B cell (primary cell): ENCODE measurements around the gene CTSK. TPM values are rescaled to one million over a fixed set of nuclear protein-coding genes. Genes with fewer than 3 reads are reported as not detected.
A peak's percentile ranks its signal among the peaks of the same experiment; 100 is the strongest.

Experiments
- ATAC-seq: fragments of 200-7000 bp; cut with Tn5 transposase; one replicate; pipeline ENCODE4 v1.10.0; 2021; ENCODE audit warnings: low read depth, mild to moderate bottlenecking, moderate number of reproducible peaks, moderate library complexity
- CTCF ChIA-PET: fragments of 350-600 bp; sonication (Branson Sonifier 250); formaldehyde crosslinking; loops from one replicate; lab custom pipeline; 2021; ENCODE audit warnings: antibody characterized with exemption, inconsistent platforms; lab: Charles Lee
- POLR2A ChIA-PET: fragments of 350-600 bp; sonication (Branson Sonifier 250); formaldehyde crosslinking; loops from one replicate; lab custom pipeline; 2021; ENCODE audit warnings: antibody characterized with exemption; lab: Charles Lee
- DNase-seq: peaks from one replicate; pipeline ENCODE4 v3.0.0; 2013
- H2AFZ ChIP-seq: 2 replicates; pipeline ENCODE4 v1.6.1; 2012; ENCODE audit warnings: mild to moderate bottlenecking, low read depth, low read length; ENCODE audit not compliant: insufficient read depth, poor library complexity, severe bottlenecking
- H3K27ac ChIP-seq, 2 donors: 1 replicate in 1 of 2; 2 replicates in 1 of 2; pipeline ENCODE4 v1.5.1; 2012 to 2013; ENCODE audit warnings: low read length in 2 of 2, mild to moderate bottlenecking in 2 of 2, moderate library complexity in 1 of 2
- H3K27me3 ChIP-seq, 4 experiments: fragments of 200-600 bp in 1 of 4; sonication (generic) in 1 of 4; replicated peaks in 1 of 4; 1 replicate in 2 of 4; 2 replicates in 2 of 4; pipeline versions ENCODE4 v1.6.1 to v1.7.0; 2013 to 2016; ENCODE audit warnings: low read length in 3 of 4, mild to moderate bottlenecking in 2 of 4, mixed read lengths in 1 of 4, moderate library complexity in 1 of 4; ENCODE audit not compliant: insufficient read depth in 4 of 4, control insufficient read depth in 3 of 4; ENCODE audit errors: control extremely low read depth in 1 of 4
- H3K36me3 ChIP-seq, 2 experiments: replicated peaks in 1 of 2; 1 replicate in 1 of 2; 2 replicates in 1 of 2; pipeline versions ENCODE4 v1.6.1 to v1.7.1; 2013; ENCODE audit warnings: low read length in 1 of 2; ENCODE audit not compliant: insufficient read depth in 2 of 2, control insufficient read depth in 1 of 2; ENCODE audit errors: control extremely low read depth in 1 of 2, extremely low read depth in 1 of 2
- H3K4me1 ChIP-seq, 2 donors: fragments of 200-600 bp in 1 of 2; sonication (generic) in 1 of 2; 1 replicate in 1 of 2; 2 replicates in 1 of 2; pipeline versions ENCODE4 v1.5.1 to v1.6.1; 2013 to 2017; ENCODE audit warnings: low read length in 2 of 2; ENCODE audit not compliant: control insufficient read depth in 2 of 2, insufficient read depth in 2 of 2
- H3K4me2 ChIP-seq: replicated peaks from 2 replicates; pipeline ENCODE3; 2012; ENCODE audit warnings: mild to moderate bottlenecking, low read depth, low read length; ENCODE audit not compliant: poor library complexity, severe bottlenecking
- H3K4me3 ChIP-seq, 5 experiments: fragments of 200-600 bp in 1 of 5; sonication (generic) in 1 of 5; 1 replicate in 3 of 5; 2 replicates in 2 of 5; pipeline versions ENCODE4 v1.5.1 to v1.7.0; 2011 to 2016; ENCODE audit warnings: low read length in 4 of 5, mild to moderate bottlenecking in 4 of 5, low read depth in 2 of 5, control low read depth in 1 of 5, moderate library complexity in 1 of 5; ENCODE audit not compliant: insufficient read depth in 1 of 5; ENCODE audit errors: control extremely low read depth in 1 of 5, extremely low read depth in 1 of 5
- H3K79me2 ChIP-seq: fragments of 200-600 bp; sonication (generic); one replicate; pipeline ENCODE4 v1.6.0; 2016; ENCODE audit warnings: low read length; ENCODE audit not compliant: control insufficient read depth, insufficient read depth
- H3K9ac ChIP-seq: fragments of 200-600 bp; sonication (generic); 2 replicates; pipeline ENCODE4 v1.6.1; 2017; ENCODE audit warnings: mild to moderate bottlenecking, low read length, moderate library complexity
- H3K9me3 ChIP-seq, 3 donors: one replicate each; pipeline versions ENCODE4 v1.6.1 to v1.7.1; 2013; ENCODE audit warnings: low read length in 2 of 3; ENCODE audit not compliant: control insufficient read depth in 2 of 3, insufficient read depth in 1 of 3; ENCODE audit errors: control extremely low read depth in 1 of 3
- H4K20me1 ChIP-seq: 2 replicates; pipeline ENCODE4 v1.6.0; 2012; ENCODE audit warnings: mild to moderate bottlenecking, low read length; ENCODE audit not compliant: insufficient read depth, control insufficient read depth, poor library complexity, severe bottlenecking
- H3K27ac Mint-ChIP-seq: one replicate; pipeline ENCODE4 v1.8.0; 2021; ENCODE audit warnings: mixed read lengths
- H3K27me3 Mint-ChIP-seq: one replicate; pipeline ENCODE4 v1.8.0; 2021; ENCODE audit warnings: mixed read lengths
- H3K4me1 Mint-ChIP-seq: one replicate; pipeline ENCODE4 v1.8.0; 2021; ENCODE audit warnings: mixed read lengths
- H3K4me3 Mint-ChIP-seq: one replicate; pipeline ENCODE4 v1.8.0; 2021; ENCODE audit warnings: mixed read lengths
- H3K9me3 Mint-ChIP-seq: one replicate; pipeline ENCODE4 v1.8.0; 2022; ENCODE audit warnings: mixed read lengths; ENCODE audit not compliant: insufficient read depth
- EZH2 ChIP-seq: IDR thresholded peaks from 2 replicates; pipeline ENCODE4 v1.6.1; 2012; ENCODE audit warnings: borderline replicate concordance, low read depth, mild to moderate bottlenecking, moderate library complexity, low read length; ENCODE audit not compliant: insufficient read depth, poor library complexity, severe bottlenecking
- WGBS: methylation state at CpG from one replicate; pipeline ENCODE4 v1.1.5; 2013; ENCODE audit warnings: missing lambda C conversion rate; ENCODE audit not compliant: insufficient coverage; 5-methylcytosine and 5-hydroxymethylcytosine counted together
- intact Hi-C: fragments of 100-400 bp; cut with micrococcal nuclease; formaldehyde crosslinking; loops from one replicate; pipeline ENCODE4 v1.10.0; 2022
- polyA plus RNA-seq: library from polyadenylated mRNA; depleted of rRNA; stranded (reverse); fragments of >200 nt; gene quantifications from 2 replicates; pipeline ENCODE4 v1.2.3, GENCODE V29; 2012
- total RNA-seq, 2 donors: library from RNA; stranded (reverse); fragments of 120-200 nt in 1 of 2; gene quantifications; 1 replicate in 1 of 2; 2 replicates in 1 of 2; pipeline versions ENCODE4 v1.2.3 to v1.2.4, GENCODE V29; 2013 to 2022
- TF ChIP-seq, protein P1 (sequence below): fragments of 200-600 bp; IDR thresholded peaks from one replicate; pipeline ENCODE4 v1.8.0; 2022; ENCODE audit warnings: antibody characterized with exemption, mild to moderate bottlenecking

CTSK gene
- total and polyA plus RNA-seq, 2 donors (not counting 1 experiment from before 2014, with no cell fraction given) = 5.3 to 6.0 TPM

GRCh38 chr1:150760013-150760412, 48.0 kb downstream of the CTSK start:
- TF ChIP-seq EZH2 = no peak
- TF ChIP-seq, protein P1, sequence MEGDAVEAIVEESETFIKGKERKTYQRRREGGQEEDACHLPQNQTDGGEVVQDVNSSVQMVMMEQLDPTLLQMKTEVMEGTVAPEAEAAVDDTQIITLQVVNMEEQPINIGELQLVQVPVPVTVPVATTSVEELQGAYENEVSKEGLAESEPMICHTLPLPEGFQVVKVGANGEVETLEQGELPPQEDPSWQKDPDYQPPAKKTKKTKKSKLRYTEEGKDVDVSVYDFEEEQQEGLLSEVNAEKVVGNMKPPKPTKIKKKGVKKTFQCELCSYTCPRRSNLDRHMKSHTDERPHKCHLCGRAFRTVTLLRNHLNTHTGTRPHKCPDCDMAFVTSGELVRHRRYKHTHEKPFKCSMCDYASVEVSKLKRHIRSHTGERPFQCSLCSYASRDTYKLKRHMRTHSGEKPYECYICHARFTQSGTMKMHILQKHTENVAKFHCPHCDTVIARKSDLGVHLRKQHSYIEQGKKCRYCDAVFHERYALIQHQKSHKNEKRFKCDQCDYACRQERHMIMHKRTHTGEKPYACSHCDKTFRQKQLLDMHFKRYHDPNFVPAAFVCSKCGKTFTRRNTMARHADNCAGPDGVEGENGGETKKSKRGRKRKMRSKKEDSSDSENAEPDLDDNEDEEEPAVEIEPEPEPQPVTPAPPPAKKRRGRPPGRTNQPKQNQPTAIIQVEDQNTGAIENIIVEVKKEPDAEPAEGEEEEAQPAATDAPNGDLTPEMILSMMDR = no peak
- Histone ChIP-seq H3K9ac (peak overlapping the region; percentile 33), H3K79me2 (peaks cover 94% of the 10 kb centered on the region), H2AFZ (no peak overlapping the region), H3K4me3 (peak overlapping the region in 1 of 5 experiments; percentile 6), H3K27me3 (no peaks in the 10 kb centered on the region), H3K4me1 (peaks cover 38 to 43% of the 10 kb centered on the region in 2 donors), H4K20me1 (peaks cover 33% of the 10 kb centered on the region), H3K27ac (peak overlapping the region in 1 of 2 donors; percentile 77), H3K9me3 (no peaks in the 10 kb centered on the region), H3K36me3 (peaks cover 10 to 68% of the 10 kb centered on the region in 2 experiments), H3K4me2 (peak overlapping the region; percentile 37)
- Mint-ChIP-seq H3K9me3 (no peaks in the 10 kb centered on the region), H3K27me3 (no peaks in the 10 kb centered on the region), H3K27ac (peak overlapping the region; percentile 64), H3K4me1 (peaks cover 43% of the 10 kb centered on the region), H3K4me3 (peak overlapping the region; percentile 59)
- ATAC-seq (peak; percentile 60), DNase-seq (peak; percentile 55)
- POLR2A ChIA-PET = interaction anchor here (0.5 to 0.6 kb wide), 2 partner anchors 412 to 443 kb away, joined by 3 to 5 read pairs; no protein-coding TSS in a partner anchor
- CTCF ChIA-PET = interaction anchor here (1.0 to 2.6 kb wide), 4 partner anchors 52 to 181 kb away, joined by 3 to 13 read pairs (median 6); no protein-coding TSS in a partner anchor
- 100% methylated on average over 1 of the region's 3 CpGs for WGBS
- intact Hi-C loops = loop anchor here (1.0 to 10.0 kb wide), 3 partner anchors 52 to 405 kb away; partner anchors contain the start of genes LYSMD1 and SCNM1

GRCh38 chr1:150753416-150753815, 54.6 kb downstream of the CTSK start:
- Mint-ChIP-seq H3K27me3 (no peaks in the 10 kb centered on the region), H3K4me3 (no peak overlapping the region), H3K9me3 (no peaks in the 10 kb centered on the region), H3K4me1 (peaks cover 2% of the 10 kb centered on the region), H3K27ac (no peak overlapping the region)
- no peak for TF ChIP-seq EZH2
- TF ChIP-seq, protein P1 = no peak
- DNase-seq (no peak), ATAC-seq (no peak)
- Histone ChIP-seq H3K9ac (no peak overlapping the region), H3K79me2 (peaks cover 44% of the 10 kb centered on the region), H3K36me3 (peaks cover 20 to 91% of the 10 kb centered on the region in 2 experiments), H2AFZ (no peak overlapping the region), H4K20me1 (peaks cover 34% of the 10 kb centered on the region), H3K27me3 (no peaks in the 10 kb centered on the region), H3K4me3 (no peak overlapping the region), H3K4me2 (no peak overlapping the region), H3K4me1 (no peaks in the 10 kb centered on the region), H3K9me3 (no peaks in the 10 kb centered on the region), H3K27ac (no peak overlapping the region)
- intact Hi-C loops = no loop called here
- CTCF ChIA-PET = no interaction called here
- POLR2A ChIA-PET = no interaction called here
- 100% methylated on average over 1 of the region's 2 CpGs for WGBS
